ENCODE measurements around the gene DERA.

DNA sequence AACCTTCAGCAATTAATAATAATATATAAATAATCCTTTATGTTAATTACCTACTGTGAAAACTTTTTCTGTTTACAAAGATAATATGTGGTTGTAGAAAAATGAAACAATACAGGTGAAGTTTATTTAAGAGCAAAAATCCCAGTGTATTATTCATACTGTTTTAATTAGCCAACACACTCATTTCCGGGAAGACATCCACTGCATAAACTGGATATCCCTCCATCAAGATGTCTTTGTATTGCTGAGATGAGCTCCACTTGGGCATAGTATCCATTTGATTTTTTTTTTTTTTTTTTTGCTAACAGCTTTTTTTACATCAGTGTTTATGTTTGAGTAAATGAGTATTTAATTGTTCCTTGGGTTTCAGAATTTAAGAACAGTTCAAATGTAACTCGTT, 13.7 kb upstream of the DERA start:
- TF ChIP-seq POLR2A (IDR thresholded peaks at IDR 0.05): no peak
- TF ChIP-seq, protein P1, sequence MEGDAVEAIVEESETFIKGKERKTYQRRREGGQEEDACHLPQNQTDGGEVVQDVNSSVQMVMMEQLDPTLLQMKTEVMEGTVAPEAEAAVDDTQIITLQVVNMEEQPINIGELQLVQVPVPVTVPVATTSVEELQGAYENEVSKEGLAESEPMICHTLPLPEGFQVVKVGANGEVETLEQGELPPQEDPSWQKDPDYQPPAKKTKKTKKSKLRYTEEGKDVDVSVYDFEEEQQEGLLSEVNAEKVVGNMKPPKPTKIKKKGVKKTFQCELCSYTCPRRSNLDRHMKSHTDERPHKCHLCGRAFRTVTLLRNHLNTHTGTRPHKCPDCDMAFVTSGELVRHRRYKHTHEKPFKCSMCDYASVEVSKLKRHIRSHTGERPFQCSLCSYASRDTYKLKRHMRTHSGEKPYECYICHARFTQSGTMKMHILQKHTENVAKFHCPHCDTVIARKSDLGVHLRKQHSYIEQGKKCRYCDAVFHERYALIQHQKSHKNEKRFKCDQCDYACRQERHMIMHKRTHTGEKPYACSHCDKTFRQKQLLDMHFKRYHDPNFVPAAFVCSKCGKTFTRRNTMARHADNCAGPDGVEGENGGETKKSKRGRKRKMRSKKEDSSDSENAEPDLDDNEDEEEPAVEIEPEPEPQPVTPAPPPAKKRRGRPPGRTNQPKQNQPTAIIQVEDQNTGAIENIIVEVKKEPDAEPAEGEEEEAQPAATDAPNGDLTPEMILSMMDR (IDR thresholded peaks at IDR 0.05): no peak

Measured in tibial nerve (tissue), 3 donors.